Esophagus squamous epithelium (tissue), 4 donors: ENCODE results near the gene CCSAP.

ENCODE experiments used
- POLR2A ChIP-seq, 4 donors: fragments of 450-650 bp; IDR thresholded peaks; one replicate each; pipeline ENCODE4 v1.6.1; 2017; ENCODE audit warnings: antibody characterized with exemption in 4 of 4, mild to moderate bottlenecking in 4 of 4, moderate library complexity in 3 of 4
- TF ChIP-seq, protein P1 (sequence below), 6 experiments: fragments of 450-650 bp in 4 of 6; fragments of 200-600 bp in 2 of 6; sonication (generic) in 2 of 6; IDR thresholded peaks; one replicate each; pipeline ENCODE4 v1.5.1; 2016 to 2019; ENCODE audit warnings: antibody characterized with exemption in 6 of 6, mild to moderate bottlenecking in 4 of 6, moderate library complexity in 4 of 6

DNA sequence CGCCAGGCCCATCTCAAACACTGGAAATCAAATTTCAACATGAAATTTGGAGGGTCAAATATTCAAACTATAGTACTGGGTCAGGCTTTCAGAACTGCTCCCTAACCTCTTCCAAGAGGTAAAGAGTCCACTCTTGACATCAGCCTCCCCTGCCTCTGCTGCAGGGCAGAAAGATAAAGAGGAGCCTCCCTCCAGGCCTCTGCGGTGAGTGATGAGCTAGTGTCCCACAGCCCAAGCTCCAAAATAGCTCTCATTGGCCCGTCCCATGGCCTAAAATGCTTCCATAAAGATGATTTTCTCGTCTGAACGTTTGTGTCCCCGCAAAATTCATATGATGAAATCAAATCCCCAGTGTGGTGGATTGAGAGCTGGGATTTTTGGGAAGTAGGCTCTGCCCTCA, 33.7 kb upstream of the CCSAP start:
- TF ChIP-seq, protein P1, sequence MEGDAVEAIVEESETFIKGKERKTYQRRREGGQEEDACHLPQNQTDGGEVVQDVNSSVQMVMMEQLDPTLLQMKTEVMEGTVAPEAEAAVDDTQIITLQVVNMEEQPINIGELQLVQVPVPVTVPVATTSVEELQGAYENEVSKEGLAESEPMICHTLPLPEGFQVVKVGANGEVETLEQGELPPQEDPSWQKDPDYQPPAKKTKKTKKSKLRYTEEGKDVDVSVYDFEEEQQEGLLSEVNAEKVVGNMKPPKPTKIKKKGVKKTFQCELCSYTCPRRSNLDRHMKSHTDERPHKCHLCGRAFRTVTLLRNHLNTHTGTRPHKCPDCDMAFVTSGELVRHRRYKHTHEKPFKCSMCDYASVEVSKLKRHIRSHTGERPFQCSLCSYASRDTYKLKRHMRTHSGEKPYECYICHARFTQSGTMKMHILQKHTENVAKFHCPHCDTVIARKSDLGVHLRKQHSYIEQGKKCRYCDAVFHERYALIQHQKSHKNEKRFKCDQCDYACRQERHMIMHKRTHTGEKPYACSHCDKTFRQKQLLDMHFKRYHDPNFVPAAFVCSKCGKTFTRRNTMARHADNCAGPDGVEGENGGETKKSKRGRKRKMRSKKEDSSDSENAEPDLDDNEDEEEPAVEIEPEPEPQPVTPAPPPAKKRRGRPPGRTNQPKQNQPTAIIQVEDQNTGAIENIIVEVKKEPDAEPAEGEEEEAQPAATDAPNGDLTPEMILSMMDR (IDR thresholded peaks at IDR 0.05) = no peak
- no peak for TF ChIP-seq POLR2A (IDR thresholded peaks at IDR 0.05)
